ENCODE data around the gene NMB. TPM values are rescaled to one million over a fixed set of nuclear protein-coding genes. Genes with fewer than 3 reads are reported as not detected.
"Not testable (repeated sequence)": the region's sequence is repeated elsewhere in the genome, so short reads cannot be mapped to it uniquely, and the experiment has no call there.

NMB gene
- total RNA-seq: 0.58 TPM

- DNase-seq (ENCODE audit: low spot score): peak; percentile 77
- ATAC-seq: peak; percentile 68
Measured at GRCh38 chr15:84658080-84658787, at the start of gene NMB. TSS of gene NMB (minus strand) at chr15:84658199. CDS start at chr15:84658152, 47 bp downstream.

- peak; percentile 86 for ATAC-seq
- peak; percentile 72 for DNase-seq (ENCODE audit: low spot score)
Measured at GRCh38 chr15:84703808-84704207, 45.8 kb upstream of the NMB start.

- DNase-seq (ENCODE audit: low spot score) (peak; percentile 73), ATAC-seq (peak; percentile 85)
Measured at GRCh38 chr15:84702961-84703482, 45.0 kb upstream of the NMB start.

- DNase-seq (ENCODE audit: low spot score) (no peak), ATAC-seq (no peak)
Measured at GRCh38 chr15:84699538-84700191, 41.7 kb upstream of the NMB start.

GRCh38 chr15:84697236-84697990, 39.4 kb upstream of the NMB start:
- ATAC-seq (peak; percentile 73), DNase-seq (ENCODE audit: low spot score) (no peak)

DNA sequence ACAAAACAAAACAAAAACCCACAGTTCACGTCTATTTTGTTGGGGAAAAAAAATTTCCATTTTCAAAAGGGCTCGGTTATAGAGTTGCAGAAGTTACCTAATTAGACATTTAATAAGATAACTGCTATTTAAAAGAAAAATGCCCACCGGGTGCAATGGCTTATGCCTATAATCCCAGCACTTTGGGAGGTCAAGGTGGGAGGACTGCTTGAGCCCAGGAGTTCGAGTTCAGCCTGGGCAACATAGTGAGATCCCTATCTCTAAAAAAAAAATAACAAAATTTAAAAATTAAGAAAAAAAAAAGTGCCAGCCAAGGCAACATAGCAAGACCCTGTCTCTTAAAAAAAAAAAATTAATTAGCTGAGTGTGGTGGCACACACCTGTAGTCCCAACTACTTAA, 38.8 kb upstream of the NMB start:
- ATAC-seq (no peak), DNase-seq (ENCODE audit: low spot score) (no peak)

DNA sequence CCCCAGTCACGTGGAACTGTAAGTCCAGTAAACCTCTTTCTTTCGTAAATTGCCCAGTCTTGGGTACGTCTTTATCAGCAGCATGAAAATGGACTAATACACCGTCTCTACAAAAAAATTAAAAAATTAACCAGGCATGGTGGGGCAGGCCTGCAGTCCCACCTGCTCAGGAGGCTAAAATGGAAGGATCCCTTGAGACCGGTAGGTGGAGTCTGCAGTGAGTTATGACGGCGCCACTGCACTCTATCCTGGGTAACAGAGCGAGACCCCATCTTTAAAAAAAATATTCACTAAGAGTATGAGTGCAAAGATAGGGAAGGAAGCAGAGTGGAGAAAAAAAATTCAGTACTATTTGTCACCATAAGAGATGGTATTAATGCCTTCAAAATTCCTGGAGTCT, 32.3 kb upstream of the NMB start:
- ATAC-seq (no peak), DNase-seq (ENCODE audit: low spot score) (no peak)

- no peak for DNase-seq (ENCODE audit: low spot score)
- no peak for ATAC-seq
Measured at GRCh38 chr15:84689858-84690257, 31.9 kb upstream of the NMB start.

DNA sequence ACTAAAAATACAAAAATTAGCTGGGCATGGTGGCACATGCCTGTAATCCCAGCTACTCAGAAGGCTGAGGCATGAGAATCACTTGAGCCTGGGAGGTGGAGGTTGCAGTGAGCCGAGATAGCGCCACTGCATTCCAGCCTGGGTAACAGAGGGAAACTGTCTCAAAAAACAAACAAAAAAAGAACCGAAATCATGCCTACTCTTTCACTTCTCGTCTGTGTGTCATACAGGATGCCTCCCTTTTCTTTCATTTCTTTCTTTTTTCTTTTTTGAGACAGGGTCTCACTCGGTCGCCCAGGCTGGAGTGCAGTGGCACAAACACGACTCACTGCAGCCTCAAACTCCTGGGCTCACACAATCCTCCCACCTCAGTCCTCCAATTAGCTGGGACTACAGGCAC, 28.4 kb upstream of the NMB start:
- not testable (repeated sequence) for ATAC-seq; DNase-seq (ENCODE audit: low spot score)

- no peak for DNase-seq (ENCODE audit: low spot score)
- ATAC-seq: no peak
Measured at GRCh38 chr15:84685304-84685703, 27.3 kb upstream of the NMB start.

DNA sequence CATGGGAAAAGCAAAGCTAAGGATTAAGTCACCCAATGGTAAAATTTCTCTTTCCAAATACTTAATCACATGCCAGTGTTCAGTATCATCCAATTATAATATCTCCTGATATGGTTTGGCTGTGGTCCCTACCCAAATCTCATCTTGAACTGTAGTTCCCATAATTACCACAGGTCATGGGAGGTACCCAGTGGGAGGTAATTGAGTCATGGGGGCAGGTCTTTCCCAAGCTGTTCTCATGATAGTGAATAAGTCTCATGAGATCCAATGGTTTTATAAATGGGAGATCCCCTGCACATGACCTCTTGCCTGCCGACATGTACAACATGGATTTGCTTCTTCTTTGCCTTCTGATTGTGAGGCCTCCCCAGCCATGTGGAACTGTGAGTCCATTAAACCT, 26.1 kb upstream of the NMB start:
- ATAC-seq: no peak

DNA sequence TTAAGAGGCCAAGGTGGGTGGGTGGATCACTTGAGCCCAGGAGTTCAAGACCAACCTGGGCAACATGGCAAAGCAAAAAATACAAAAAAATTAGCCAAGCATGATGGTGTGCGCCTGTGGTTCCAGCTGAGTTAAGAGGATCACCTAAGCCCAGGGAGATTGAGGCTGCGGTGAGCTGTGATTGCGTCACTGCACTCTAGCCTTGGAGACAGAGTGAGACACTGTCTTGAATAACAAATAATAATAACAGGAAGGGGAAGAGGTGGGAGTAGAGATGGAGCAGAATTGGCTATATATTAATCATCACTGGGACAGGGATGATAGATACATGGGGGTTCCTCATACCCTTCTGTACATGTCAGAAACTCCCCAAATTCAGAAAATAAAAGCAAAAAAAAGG, 23.8 kb upstream of the NMB start:
- DNase-seq (ENCODE audit: low spot score): no peak
- no peak for ATAC-seq

More for the DNA sequence above, 26.1 kb upstream of the NMB start:
- DNase-seq (ENCODE audit: low spot score): no peak

DNA sequence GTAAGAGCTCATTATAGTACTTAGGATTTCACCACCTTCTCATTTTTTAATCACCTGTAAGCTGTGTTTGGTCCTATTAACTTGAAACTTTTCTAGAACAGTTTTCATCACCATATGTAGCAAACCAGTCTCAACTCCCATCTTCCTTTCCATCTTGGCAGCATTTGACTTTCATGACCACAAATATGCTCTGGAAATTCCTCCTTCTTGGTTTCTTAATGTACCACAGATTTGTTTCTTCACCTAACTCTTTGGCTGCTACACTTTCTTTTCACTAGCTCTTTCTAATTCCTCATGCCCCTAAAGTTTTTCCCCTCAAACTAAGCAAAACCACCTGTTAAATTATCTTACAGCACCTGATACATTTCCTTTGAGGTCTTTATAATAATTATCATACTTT, 13.2 kb upstream of the NMB start:
- ATAC-seq: no peak

GRCh38 chr15:84669726-84670125, 11.7 kb upstream of the NMB start:
- ATAC-seq (no peak), DNase-seq (ENCODE audit: low spot score) (no peak)

More for the DNA sequence above, 13.2 kb upstream of the NMB start:
- DNase-seq (ENCODE audit: low spot score): no peak

GRCh38 chr15:84668221-84668982, 10.4 kb upstream of the NMB start:
- ATAC-seq (no peak), DNase-seq (ENCODE audit: low spot score) (no peak)

GRCh38 chr15:84666373-84666772, 8.4 kb upstream of the NMB start:
- ATAC-seq (no peak), DNase-seq (ENCODE audit: low spot score) (no peak)

DNA sequence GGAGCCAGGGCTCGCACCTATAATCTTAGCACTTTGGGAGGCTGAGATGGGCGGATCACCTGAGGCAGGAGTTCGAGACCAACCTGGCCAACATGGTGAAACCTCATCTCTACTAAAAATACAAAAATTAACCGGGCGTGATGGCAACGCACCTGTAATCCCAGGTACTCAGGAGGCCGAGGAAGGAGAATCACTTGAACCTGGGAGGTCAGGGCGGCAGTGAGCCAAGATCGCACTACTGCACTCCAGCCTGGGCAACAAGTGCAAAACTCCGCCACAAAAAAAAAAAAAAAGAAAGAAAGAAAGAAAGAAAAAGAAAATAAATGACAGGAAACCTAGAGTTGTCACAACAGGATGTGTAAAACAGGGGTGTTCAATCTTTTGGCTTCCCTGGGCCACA, 3.0 kb upstream of the NMB start:
- peak; percentile 10 for DNase-seq (ENCODE audit: low spot score)
- ATAC-seq: no peak

- DNase-seq (ENCODE audit: low spot score) (peak; percentile 26), ATAC-seq (no peak)
Measured at GRCh38 chr15:84659904-84660781, 2.1 kb upstream of the NMB start.

DNA sequence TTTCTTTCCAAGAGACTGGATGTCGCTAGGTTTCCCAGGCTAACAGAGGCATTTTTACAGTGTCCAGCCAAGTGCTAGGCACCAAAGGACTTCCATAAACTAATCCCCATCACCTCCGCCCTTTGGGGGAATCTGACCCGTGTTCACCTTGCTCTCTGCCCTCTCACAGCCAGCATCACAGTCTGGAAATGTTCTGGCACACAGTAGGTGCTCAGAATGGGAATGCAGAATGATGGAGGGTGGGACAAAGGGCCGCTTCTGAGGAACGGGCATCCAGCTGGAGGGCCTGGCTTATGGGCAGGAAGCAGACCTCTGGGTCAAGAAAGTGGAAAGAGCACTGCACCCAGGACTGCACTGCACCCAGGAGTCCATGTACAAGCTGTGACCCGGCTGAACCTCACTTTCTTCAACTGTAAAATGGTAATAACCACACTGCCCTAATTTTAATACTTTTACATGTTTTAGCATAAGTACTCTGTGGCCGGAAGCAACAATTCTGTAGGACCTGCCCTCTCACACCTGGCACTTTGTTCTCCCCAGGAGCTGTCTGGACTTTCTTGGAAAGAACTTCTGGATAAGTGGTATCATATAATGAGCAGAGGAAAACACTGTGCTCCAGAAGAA, 901 bp upstream of the NMB start:
- DNase-seq (ENCODE audit: low spot score): peak; percentile 44

GRCh38 chr15:84657748-84658079, 285 bp downstream of the NMB start:
- ATAC-seq (no peak), DNase-seq (ENCODE audit: low spot score) (no peak)

More for the DNA sequence above, 901 bp upstream of the NMB start:
- no peak for ATAC-seq

Measured in left lobe of liver (tissue), 2 donors.